Aortic smooth muscle cell (primary cell): Measurements from ENCODE around the gene COP1. TPM values are rescaled to one million over a fixed set of nuclear protein-coding genes. Genes with fewer than 3 reads are reported as not detected.

Experiments used
- total RNA-seq: library from RNA; depleted of rRNA; stranded (reverse); fragments of >200 nt; gene quantifications from 2 replicates; pipeline ENCODE4 v1.2.3, GENCODE V29; 2014

Gene COP1
- total RNA-seq = 39.9 and 40.2 TPM in 2 replicates

GRCh38 chr1:176206961-176207902 lies at the start of gene COP1:
COP1 (minus strand) TSS chr1:176207286; CDS start chr1:176206978, 308 bp downstream.

